Measurements from ENCODE around the gene PTPRD.

PTPRD gene

DNA sequence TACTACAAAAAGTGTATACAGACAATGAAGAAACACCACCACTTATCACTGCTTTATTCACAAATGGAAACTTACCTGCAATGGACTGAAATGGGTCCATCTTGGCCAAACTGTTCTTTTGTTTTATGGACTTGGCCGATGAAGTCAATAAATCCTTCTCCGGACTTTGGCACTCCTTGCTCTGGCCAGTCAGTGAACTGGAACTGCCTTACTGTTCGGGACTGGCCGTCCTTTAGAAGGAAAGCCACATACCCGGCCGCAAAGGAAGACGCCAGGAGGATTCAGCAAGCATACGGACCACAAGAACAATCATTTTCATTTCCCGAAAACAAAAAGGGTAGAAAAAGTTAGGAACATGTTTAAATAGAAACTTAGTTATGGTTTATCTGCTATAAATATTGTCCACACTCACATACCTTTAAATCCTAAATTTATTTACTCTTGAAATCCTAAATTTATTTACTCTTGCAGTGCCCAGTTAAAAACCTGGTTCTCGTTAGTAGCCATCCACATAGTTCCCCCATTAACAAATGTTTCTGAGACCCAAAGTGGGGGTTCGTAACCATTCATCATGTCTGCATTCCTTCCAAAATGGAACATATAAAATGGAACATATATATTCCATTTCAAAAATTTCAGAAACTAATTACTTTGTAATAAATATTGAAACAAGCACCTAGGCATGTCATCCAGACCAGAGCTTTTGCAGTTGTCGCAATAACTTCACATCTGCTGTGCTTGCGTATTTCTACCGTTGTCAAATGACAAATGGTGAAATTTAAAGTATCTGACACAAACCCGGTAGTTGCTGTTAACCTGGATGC lies 2281.1 kb downstream of the PTPRD start:
- Histone ChIP-seq H3K27me3 (ENCODE audit: control insufficient read depth, insufficient read depth, low read length, poor library complexity, severe bottlenecking) (no peaks in the 10 kb centered on the region), H3K27ac (ENCODE audit: insufficient read depth, low read depth, low read length, poor library complexity, severe bottlenecking) (no peak overlapping the region), H3K4me1 (ENCODE audit: control insufficient read depth, insufficient read depth, low read length) (no peaks in the 10 kb centered on the region), H3K36me3 (ENCODE audit: control insufficient read depth, insufficient read depth, low read length) (peaks cover 3% of the 10 kb centered on the region), H3K4me3 (ENCODE audit: insufficient read depth, low read depth, low read length) (no peak overlapping the region), H3K9me3 (ENCODE audit: control insufficient read depth, low read length) (no peaks in the 10 kb centered on the region)
- 91% methylated on average over 14 to 15 of the region's 15 CpGs for WGBS, 2 experiments

- Histone ChIP-seq H3K4me1 (ENCODE audit: control insufficient read depth, insufficient read depth, low read length) (no peaks in the 10 kb centered on the region), H3K36me3 (ENCODE audit: control insufficient read depth, insufficient read depth, low read length) (peaks cover 3% of the 10 kb centered on the region), H3K9me3 (ENCODE audit: control insufficient read depth, low read length) (no peaks in the 10 kb centered on the region), H3K27ac (ENCODE audit: insufficient read depth, low read depth, low read length, poor library complexity, severe bottlenecking) (no peak overlapping the region), H3K4me3 (ENCODE audit: insufficient read depth, low read depth, low read length) (no peak overlapping the region), H3K27me3 (ENCODE audit: control insufficient read depth, insufficient read depth, low read length, poor library complexity, severe bottlenecking) (no peaks in the 10 kb centered on the region)
- 73 to 74% methylated on average over 13 of the region's 13 CpGs for WGBS, 2 experiments
Observed at GRCh38 chr9:8329561-8330283, 2283.1 kb downstream of the PTPRD start.

DNA sequence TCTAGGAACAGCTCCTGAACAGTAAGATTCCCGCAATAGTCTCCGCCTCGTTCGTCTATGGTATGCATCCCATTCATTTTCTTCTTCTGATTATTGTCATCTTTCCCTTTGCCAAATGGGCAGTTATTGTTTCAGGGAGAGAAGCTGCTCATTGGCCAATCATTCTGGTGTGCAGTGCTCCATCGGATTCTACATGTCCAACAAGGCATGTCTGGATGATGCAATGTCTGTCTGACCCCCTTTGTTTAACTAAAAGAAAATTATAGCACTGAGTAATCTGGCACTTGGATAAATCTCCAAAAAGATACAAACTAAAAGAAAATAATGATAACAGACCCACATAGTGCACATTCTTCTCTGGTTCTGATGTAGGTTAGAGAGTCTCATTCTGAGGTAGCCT lies 2297.6 kb downstream of the PTPRD start:
- Histone ChIP-seq H3K27ac (ENCODE audit: insufficient read depth, low read depth, low read length, poor library complexity, severe bottlenecking) (no peak overlapping the region), H3K9me3 (ENCODE audit: control insufficient read depth, low read length) (no peaks in the 10 kb centered on the region), H3K4me3 (ENCODE audit: insufficient read depth, low read depth, low read length) (no peak overlapping the region), H3K36me3 (ENCODE audit: control insufficient read depth, insufficient read depth, low read length) (no peaks in the 10 kb centered on the region), H3K4me1 (ENCODE audit: control insufficient read depth, insufficient read depth, low read length) (no peaks in the 10 kb centered on the region), H3K27me3 (ENCODE audit: control insufficient read depth, insufficient read depth, low read length, poor library complexity, severe bottlenecking) (no peaks in the 10 kb centered on the region)
- WGBS, 2 experiments = 94 to 95% methylated on average over 5 of the region's 5 CpGs

GRCh38 chr9:8309258-8309657 lies 2303.5 kb downstream of the PTPRD start:
- H3K36me3 ChIP-seq (ENCODE audit: control insufficient read depth, insufficient read depth, low read length) = no peaks in the 10 kb centered on the region
- H3K27ac ChIP-seq (ENCODE audit: insufficient read depth, low read depth, low read length, poor library complexity, severe bottlenecking) = no peak overlapping the region
- H3K9me3 ChIP-seq (ENCODE audit: control insufficient read depth, low read length) = no peaks in the 10 kb centered on the region
- no peaks in the 10 kb centered on the region for H3K4me1 ChIP-seq (ENCODE audit: control insufficient read depth, insufficient read depth, low read length)
- H3K4me3 ChIP-seq (ENCODE audit: insufficient read depth, low read depth, low read length) = no peak overlapping the region
- H3K27me3 ChIP-seq (ENCODE audit: control insufficient read depth, insufficient read depth, low read length, poor library complexity, severe bottlenecking) = no peaks in the 10 kb centered on the region

DNA sequence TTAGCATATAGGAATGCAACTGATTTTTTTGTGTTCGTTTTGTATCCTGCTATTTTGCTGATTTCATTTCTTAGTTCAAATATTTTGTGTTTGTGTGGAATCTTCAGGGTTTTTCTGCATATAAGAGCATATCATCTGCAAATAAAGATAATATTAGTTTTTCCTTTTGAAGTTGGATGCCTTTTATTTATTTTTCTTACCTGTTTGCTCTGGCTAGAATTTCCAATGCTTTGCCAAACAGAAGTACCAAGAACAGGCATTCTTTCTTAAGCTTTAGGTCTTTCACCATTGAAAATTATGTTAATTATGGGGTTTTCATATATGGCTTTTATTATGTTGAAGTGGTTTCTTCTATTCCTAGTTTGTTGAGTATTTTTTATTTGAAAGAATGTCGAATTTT lies 2308.1 kb downstream of the PTPRD start:
- H3K36me3 ChIP-seq (ENCODE audit: control insufficient read depth, insufficient read depth, low read length) = no peaks in the 10 kb centered on the region
- no peak overlapping the region for H3K4me3 ChIP-seq (ENCODE audit: insufficient read depth, low read depth, low read length)
- no peaks in the 10 kb centered on the region for H3K27me3 ChIP-seq (ENCODE audit: control insufficient read depth, insufficient read depth, low read length, poor library complexity, severe bottlenecking)
- H3K4me1 ChIP-seq (ENCODE audit: control insufficient read depth, insufficient read depth, low read length) = no peaks in the 10 kb centered on the region
- no peaks in the 10 kb centered on the region for H3K9me3 ChIP-seq (ENCODE audit: control insufficient read depth, low read length)
- no peak overlapping the region for H3K27ac ChIP-seq (ENCODE audit: insufficient read depth, low read depth, low read length, poor library complexity, severe bottlenecking)
- WGBS, 2 experiments = 80 to 100% methylated on average over 1 of the region's 2 CpGs

DNA sequence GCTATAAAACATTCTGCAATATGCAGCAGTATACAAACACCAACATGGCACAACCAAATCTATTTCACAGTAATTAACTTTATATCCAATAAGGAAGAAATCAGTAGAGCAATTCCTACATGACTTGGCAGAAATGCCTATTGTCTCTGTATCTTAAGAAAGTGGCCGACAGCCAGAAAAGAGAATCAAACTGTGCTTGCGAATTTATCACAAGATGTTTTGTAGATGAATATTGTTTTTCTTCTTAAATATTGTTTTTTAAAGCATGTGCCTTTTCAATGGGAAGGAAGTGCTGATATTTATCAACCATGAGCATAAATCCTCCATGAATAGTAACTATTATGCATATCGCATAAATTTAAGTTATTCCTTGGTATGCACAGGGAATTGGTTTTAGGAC lies 2311.5 kb downstream of the PTPRD start:
- Histone ChIP-seq H3K27ac (ENCODE audit: insufficient read depth, low read depth, low read length, poor library complexity, severe bottlenecking) (no peak overlapping the region), H3K36me3 (ENCODE audit: control insufficient read depth, insufficient read depth, low read length) (no peaks in the 10 kb centered on the region), H3K27me3 (ENCODE audit: control insufficient read depth, insufficient read depth, low read length, poor library complexity, severe bottlenecking) (no peaks in the 10 kb centered on the region), H3K9me3 (ENCODE audit: control insufficient read depth, low read length) (no peaks in the 10 kb centered on the region), H3K4me1 (ENCODE audit: control insufficient read depth, insufficient read depth, low read length) (no peaks in the 10 kb centered on the region), H3K4me3 (ENCODE audit: insufficient read depth, low read depth, low read length) (no peak overlapping the region)
- 98% methylated on average over 3 of the region's 3 CpGs for whole genome bisulfite sequencing, 2 experiments

DNA sequence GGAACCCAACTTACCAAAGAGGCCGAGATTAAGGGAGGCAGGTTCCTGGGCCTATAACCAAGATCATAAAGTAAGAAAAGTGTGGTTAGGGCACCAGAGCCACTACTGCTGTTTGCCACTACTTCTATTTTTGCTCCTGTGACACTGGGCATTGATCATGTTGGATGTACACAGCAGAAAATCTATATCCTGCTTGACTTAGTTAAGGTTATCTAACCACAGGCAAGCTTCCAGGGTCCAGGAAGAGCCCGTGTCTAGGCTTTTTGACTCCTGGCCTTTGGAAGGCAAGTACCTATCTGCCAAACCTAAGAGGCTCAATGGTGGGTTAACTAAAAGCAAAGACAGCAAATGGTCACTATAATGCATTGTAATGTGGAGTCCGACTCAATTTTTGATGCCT lies 2315.8 kb downstream of the PTPRD start:
- Histone ChIP-seq H3K9me3 (ENCODE audit: control insufficient read depth, low read length) (no peaks in the 10 kb centered on the region), H3K36me3 (ENCODE audit: control insufficient read depth, insufficient read depth, low read length) (no peaks in the 10 kb centered on the region), H3K4me3 (ENCODE audit: insufficient read depth, low read depth, low read length) (no peak overlapping the region), H3K27me3 (ENCODE audit: control insufficient read depth, insufficient read depth, low read length, poor library complexity, severe bottlenecking) (no peaks in the 10 kb centered on the region), H3K27ac (ENCODE audit: insufficient read depth, low read depth, low read length, poor library complexity, severe bottlenecking) (no peak overlapping the region), H3K4me1 (ENCODE audit: control insufficient read depth, insufficient read depth, low read length) (no peaks in the 10 kb centered on the region)
- 92 to 99% methylated on average over 3 of the region's 3 CpGs for WGBS, 2 experiments

GRCh38 chr9:8292657-8293056 lies 2320.1 kb downstream of the PTPRD start:
- WGBS, 2 experiments = 88 to 99% methylated on average over 4 of the region's 4 CpGs
- no peak overlapping the region for H3K27ac ChIP-seq (ENCODE audit: insufficient read depth, low read depth, low read length, poor library complexity, severe bottlenecking)
- H3K4me3 ChIP-seq (ENCODE audit: insufficient read depth, low read depth, low read length) = no peak overlapping the region
- H3K27me3 ChIP-seq (ENCODE audit: control insufficient read depth, insufficient read depth, low read length, poor library complexity, severe bottlenecking) = no peaks in the 10 kb centered on the region
- no peaks in the 10 kb centered on the region for H3K9me3 ChIP-seq (ENCODE audit: control insufficient read depth, low read length)
- no peaks in the 10 kb centered on the region for H3K36me3 ChIP-seq (ENCODE audit: control insufficient read depth, insufficient read depth, low read length)
- H3K4me1 ChIP-seq (ENCODE audit: control insufficient read depth, insufficient read depth, low read length) = no peaks in the 10 kb centered on the region

- Histone ChIP-seq H3K9me3 (ENCODE audit: control insufficient read depth, low read length) (no peaks in the 10 kb centered on the region), H3K27ac (ENCODE audit: insufficient read depth, low read depth, low read length, poor library complexity, severe bottlenecking) (no peak overlapping the region), H3K4me1 (ENCODE audit: control insufficient read depth, insufficient read depth, low read length) (peaks cover 3% of the 10 kb centered on the region), H3K27me3 (ENCODE audit: control insufficient read depth, insufficient read depth, low read length, poor library complexity, severe bottlenecking) (no peaks in the 10 kb centered on the region), H3K36me3 (ENCODE audit: control insufficient read depth, insufficient read depth, low read length) (no peaks in the 10 kb centered on the region), H3K4me3 (ENCODE audit: insufficient read depth, low read depth, low read length) (no peak overlapping the region)
- 88 to 95% methylated on average over 2 of the region's 2 CpGs for WGBS, 2 experiments
Observed at GRCh38 chr9:8289681-8290080, 2323.1 kb downstream of the PTPRD start.

DNA sequence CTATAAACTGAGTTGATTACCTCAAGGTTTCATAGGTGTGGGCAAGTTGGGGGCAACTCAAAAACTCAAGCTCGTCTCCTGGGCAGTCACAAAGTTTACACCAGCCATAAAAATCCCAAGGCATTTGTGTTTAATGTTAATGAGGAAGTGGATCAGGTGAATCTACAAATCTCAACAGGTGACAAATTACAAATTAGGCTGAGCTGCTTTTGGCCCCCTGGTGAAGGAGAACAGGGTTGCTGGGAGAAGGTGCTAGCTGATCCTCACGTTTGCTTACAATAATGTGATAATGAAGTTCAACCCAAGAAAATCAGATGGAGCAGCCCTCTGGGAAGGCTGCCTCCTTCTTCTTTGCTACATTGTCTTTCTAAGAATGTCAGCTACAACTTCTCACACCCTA lies 2324.8 kb downstream of the PTPRD start:
- Histone ChIP-seq H3K4me1 (ENCODE audit: control insufficient read depth, insufficient read depth, low read length) (peaks cover 5% of the 10 kb centered on the region), H3K36me3 (ENCODE audit: control insufficient read depth, insufficient read depth, low read length) (no peaks in the 10 kb centered on the region), H3K9me3 (ENCODE audit: control insufficient read depth, low read length) (no peaks in the 10 kb centered on the region), H3K27me3 (ENCODE audit: control insufficient read depth, insufficient read depth, low read length, poor library complexity, severe bottlenecking) (no peaks in the 10 kb centered on the region), H3K4me3 (ENCODE audit: insufficient read depth, low read depth, low read length) (no peak overlapping the region), H3K27ac (ENCODE audit: insufficient read depth, low read depth, low read length, poor library complexity, severe bottlenecking) (no peak overlapping the region)
- 81 to 87% methylated on average over 1 to 2 of the region's 2 CpGs for WGBS, 2 experiments
